Activated gamma-delta T cell treated with Interleukin-2 at 50 U/mL for 16 hours (primary cell): ENCODE data around the gene TSHZ2.

ENCODE experiments used
- DNase-seq: peaks from one replicate; pipeline ENCODE4 v3.0.0-alpha.2; 2020

The TSHZ2 gene

DNA sequence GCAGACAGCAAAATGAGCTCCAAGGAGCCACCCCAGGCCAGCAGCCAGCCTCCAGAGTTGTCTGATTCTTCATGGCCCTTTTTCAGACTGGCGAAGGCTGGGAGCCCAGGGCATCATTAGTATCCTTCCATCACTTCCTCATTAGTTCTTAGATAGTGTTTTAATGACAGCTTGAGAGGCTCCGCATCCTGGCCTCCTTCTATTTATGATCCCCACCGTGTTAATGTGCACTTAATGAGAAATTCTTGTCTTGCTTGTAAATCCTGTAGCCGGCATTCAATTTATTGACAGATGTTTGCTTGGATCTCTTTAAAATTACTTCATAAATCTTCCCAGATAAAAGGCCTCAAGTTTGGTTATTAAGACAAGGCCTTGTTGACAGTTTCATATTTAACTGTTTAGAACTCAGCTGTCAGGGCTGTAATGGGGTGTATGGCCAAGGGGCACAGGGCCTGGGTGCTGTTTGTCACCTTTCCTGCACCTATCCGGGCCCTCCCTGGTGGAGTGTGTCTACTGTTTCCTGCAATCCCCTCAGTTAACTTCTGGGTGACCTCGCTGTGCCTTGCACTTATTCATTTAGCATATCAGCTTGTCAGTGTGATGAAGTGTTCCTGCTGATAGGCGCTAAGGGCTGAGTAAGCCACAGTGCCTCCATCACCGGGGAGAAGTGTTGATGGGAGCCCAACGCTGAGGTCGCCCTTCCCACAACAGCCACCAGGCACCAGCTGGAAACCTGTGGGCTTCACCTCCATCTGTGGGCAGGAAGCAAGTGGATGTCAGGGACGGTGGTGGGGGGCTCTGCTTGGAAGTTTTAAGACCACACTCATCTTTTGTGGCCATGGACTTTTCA lies 169.3 kb downstream of the TSHZ2 start:
- no peak for DNase-seq

GRCh38 chr20:53142225-53143127 lies 170.3 kb downstream of the TSHZ2 start:
- DNase-seq, result no peak

GRCh38 chr20:53146201-53146891 lies 174.2 kb downstream of the TSHZ2 start:
- no peak for DNase-seq

DNA sequence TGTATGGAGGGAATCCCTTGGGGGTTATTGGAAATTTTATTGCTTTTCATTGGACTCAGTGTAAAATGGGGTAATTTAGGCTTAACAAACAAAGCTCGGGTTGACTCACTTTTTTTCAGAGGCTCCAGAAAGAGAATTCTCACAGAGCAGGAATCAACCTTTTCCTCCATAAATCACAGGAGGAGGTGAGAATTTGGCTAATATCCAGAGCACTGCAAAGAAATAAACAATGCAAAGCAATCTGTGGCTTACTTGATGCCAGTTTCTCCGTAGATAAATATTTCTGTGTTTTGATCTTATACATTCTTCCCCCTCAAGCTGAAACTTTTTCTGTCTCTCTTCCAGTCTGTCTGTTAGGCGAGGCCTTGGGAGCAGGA lies 176.6 kb downstream of the TSHZ2 start:
- no peak for DNase-seq

GRCh38 chr20:53149148-53149889 lies 177.2 kb downstream of the TSHZ2 start:
- DNase-seq, result no peak

- DNase-seq, result no peak
Measured at GRCh38 chr20:53149890-53150205, 177.7 kb downstream of the TSHZ2 start.

DNA sequence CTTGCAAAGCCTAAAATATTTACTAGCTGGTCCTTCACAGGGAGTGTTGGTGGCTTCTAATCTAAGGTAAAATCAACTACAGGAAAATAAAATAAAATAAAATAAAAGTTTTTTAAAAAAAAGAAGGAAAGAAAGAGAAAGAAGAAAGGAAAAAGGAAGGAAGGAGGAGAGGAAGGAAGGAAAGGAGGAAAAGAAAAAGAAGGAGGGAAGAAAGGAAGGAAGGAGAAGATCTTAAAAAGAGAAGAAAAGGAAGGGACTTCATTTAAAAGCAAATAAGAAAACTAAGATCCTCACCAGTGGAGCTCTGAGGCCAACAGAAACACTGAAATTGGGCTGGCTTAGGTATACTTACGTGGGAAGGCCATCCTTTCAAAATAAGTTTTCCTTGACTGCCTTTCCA lies 178.4 kb downstream of the TSHZ2 start:
- no peak for DNase-seq

GRCh38 chr20:53152228-53152627 lies 180.1 kb downstream of the TSHZ2 start:
- no peak for DNase-seq

DNA sequence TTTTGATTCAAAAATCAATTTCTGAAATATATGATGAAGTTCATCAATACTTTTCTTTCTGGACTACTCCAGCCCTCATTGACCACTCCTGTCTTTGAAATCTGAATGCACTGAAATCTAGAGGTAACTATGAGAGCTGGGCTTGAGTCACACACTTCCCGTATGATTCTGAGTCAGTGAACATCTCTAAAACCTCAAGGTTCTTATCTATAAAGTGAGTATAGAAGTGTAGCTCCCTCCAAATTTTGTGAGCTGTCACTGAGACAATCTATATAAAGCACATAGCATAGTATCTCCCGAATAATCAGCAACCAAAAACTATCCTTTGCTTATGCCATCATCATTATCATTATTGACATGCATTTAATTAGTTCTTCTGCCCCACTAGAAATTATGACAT lies 182.4 kb downstream of the TSHZ2 start:
- DNase-seq, result no peak

DNA sequence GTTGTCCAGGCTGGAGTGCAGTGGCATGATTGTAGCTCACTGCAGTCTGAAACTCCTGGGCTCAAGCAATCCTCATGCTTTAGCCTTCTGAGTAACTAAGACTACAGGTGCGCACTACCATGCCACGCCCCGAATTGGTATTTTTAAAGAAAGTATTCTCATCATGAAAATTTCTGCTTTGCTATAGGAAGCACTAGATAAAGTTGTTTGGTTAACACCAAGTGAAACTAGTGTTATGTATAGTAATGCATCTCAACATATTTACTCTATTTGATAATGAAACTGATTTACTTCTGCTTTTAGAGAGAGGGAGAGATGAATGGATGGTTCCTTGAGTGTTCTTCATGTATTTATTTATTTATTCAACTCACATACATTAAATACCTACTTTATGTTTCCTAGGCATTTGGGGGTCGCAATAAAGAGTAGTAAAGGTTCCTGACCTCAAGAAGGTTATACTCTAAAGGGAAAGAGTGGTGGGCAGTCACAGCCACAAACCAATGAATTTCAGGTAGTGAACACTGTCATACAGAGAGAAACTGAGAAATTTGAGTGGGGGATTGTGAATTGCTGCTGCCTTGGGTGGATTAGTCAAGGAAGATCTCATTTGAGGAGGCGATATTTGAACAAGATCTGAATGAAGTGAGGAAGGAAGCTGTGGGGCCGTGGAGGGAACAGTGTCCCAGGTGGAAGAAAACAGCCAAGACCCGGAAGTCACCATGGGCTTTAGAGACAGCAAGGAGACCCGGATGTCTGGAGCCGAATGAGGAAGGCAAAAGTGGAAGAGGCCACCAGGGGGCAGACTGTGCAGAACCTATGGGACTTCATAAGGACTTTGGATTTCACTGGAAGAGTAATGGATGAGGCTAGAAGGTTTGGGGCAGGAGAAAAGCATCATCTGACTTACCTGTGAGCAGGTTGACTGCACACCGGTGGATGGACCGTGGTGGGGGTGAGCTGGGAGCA lies 185.6 kb downstream of the TSHZ2 start:
- DNase-seq, result peak; percentile 45

- no peak for DNase-seq
Measured at GRCh38 chr20:53159160-53159559, 187.0 kb downstream of the TSHZ2 start.

- no peak for DNase-seq
Measured at GRCh38 chr20:53161073-53161472, 188.9 kb downstream of the TSHZ2 start.

DNA sequence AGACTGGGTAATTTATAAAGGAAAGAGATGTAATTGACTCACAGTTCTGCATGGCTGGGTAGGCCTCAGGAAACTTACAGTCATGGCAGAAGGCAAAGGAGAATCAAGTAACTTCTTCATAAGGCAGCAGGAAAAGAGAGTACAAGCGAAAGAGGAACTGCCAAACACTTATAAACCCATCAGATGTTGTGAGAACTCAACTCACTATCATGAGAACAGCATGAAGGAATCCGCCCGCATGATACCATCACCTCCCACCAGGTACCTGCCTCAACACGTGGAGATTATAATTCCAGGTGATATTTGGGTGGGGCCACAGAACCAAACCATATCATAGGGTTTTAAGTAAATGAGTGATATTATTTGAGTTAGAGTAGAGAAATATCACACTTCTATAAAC lies 189.3 kb downstream of the TSHZ2 start:
- DNase-seq, result no peak

GRCh38 chr20:53162251-53162835 lies 190.2 kb downstream of the TSHZ2 start:
- no peak for DNase-seq

DNA sequence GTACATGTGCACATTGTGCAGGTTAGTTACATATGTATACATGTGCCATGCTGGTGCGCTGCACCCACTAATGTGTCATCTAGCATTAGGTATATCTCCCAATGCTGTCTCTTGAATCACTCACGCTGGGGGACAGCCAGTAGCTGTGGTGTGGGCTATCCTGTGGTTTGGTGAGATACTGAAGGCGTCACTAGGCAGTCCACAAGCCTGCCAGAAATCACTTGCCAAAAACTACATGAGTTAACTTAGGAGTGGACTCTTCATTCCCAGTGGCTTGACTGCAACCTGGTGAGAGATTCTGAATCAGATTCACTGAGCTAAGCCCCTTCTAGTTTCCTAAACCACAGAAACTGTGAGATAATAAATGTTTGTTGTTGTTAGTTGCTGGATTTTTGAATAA lies 191.3 kb downstream of the TSHZ2 start:
- DNase-seq, result no peak

- no peak for DNase-seq
Measured at GRCh38 chr20:53164072-53164471, 191.9 kb downstream of the TSHZ2 start.

- no peak for DNase-seq
Measured at GRCh38 chr20:53165452-53165851, 193.3 kb downstream of the TSHZ2 start.

- no peak for DNase-seq
Measured at GRCh38 chr20:53168491-53168890, 196.3 kb downstream of the TSHZ2 start.

GRCh38 chr20:53170196-53170595 lies 198.0 kb downstream of the TSHZ2 start:
- DNase-seq, result no peak

DNA sequence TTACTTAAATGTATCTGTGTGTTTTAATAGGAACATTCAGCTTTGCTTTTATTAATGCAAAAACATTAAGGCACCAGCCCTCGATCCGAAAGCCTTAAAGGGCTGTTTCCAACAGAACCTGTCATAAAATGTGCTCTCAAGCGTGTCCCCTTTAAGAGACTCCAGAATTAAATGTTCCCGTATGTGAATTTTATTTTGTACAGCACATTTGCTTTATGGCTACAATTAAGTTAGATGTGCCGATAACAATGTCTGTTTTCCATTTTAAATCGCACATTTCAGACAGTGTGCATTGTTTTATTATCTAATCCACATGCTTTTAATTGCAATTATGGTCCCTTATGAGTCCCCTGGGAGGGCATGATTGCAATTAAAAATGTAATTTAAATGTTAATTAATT lies 198.9 kb downstream of the TSHZ2 start:
- DNase-seq, result no peak

GRCh38 chr20:53174454-53174853 lies 202.3 kb downstream of the TSHZ2 start:
- DNase-seq, result no peak
